Effector memory CD8-positive, alpha-beta T cell (primary cell): Measurements from ENCODE around the gene MROH9.

Experiments used
- ATAC-seq: fragments of 150-1000 bp; cut with Tn5 transposase; replicated peaks from 2 replicates; pipeline ENCODE4 v1.10.0; 2021; ENCODE audit warnings: mild to moderate bottlenecking, moderate library complexity
- DNase-seq, 3 experiments: peaks; one replicate each; pipeline ENCODE4 v3.0.0; 2021
- H3K27ac Mint-ChIP-seq, 2 donors: one replicate each; pipeline ENCODE4 v1.8.0; 2022; ENCODE audit warnings: mild to moderate bottlenecking in 2 of 2, mixed read lengths in 2 of 2, moderate library complexity in 2 of 2
- H3K27me3 Mint-ChIP-seq, 2 donors: one replicate each; pipeline ENCODE4 v1.8.0; 2022; ENCODE audit warnings: mixed read lengths in 2 of 2
- H3K36me3 Mint-ChIP-seq: one replicate; pipeline ENCODE4 v1.8.0; 2022; ENCODE audit warnings: mild to moderate bottlenecking, moderate library complexity, mixed read lengths; ENCODE audit not compliant: insufficient read depth
- H3K4me1 Mint-ChIP-seq, 2 donors: one replicate each; pipeline ENCODE4 v1.8.0; 2022; ENCODE audit warnings: low read depth in 2 of 2, mixed read lengths in 2 of 2
- H3K4me3 Mint-ChIP-seq, 2 donors: one replicate each; pipeline ENCODE4 v1.8.0; 2022; ENCODE audit warnings: mild to moderate bottlenecking in 2 of 2, mixed read lengths in 2 of 2, moderate library complexity in 2 of 2
- H3K9me3 Mint-ChIP-seq, 2 donors: one replicate each; pipeline ENCODE4 v1.8.0; 2022; ENCODE audit warnings: mixed read lengths in 2 of 2

The MROH9 gene

GRCh38 chr1:171110621-171111326 lies 175.4 kb downstream of the MROH9 start:
- peaks cover 12 to 46% of the 10 kb centered on the region in 2 donors for H3K27me3 Mint-ChIP-seq
- no peak overlapping the region for H3K27ac Mint-ChIP-seq
- no peak overlapping the region for H3K4me3 Mint-ChIP-seq
- no peak for DNase-seq
- no peaks in the 10 kb centered on the region for H3K9me3 Mint-ChIP-seq
- no peak for ATAC-seq
- H3K4me1 Mint-ChIP-seq, result no peaks in the 10 kb centered on the region
- H3K36me3 Mint-ChIP-seq, result no peaks in the 10 kb centered on the region

DNA sequence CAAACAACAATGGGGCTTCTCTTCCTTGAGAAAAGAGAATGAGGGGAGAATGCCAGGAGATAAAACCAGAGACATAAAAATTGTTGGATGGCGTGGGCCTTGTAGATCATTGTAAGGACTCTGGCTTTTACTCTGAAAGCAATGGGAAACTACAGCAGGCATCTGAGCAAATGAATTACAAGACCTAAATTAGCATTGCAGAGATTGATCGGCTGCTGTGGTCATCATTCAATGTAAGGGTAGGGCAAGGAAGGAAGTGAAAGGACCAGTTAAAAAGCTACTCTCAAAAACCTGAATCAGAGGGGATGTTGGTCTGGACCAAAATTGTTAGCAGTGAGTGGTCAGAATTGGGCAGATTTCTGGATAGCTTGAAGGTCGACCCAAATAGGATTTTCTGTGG lies 176.8 kb downstream of the MROH9 start:
- ATAC-seq (no peak), DNase-seq (no peak)
- H3K4me1 Mint-ChIP-seq, result no peaks in the 10 kb centered on the region
- no peak overlapping the region for H3K27ac Mint-ChIP-seq
- peaks cover 12 to 46% of the 10 kb centered on the region in 2 donors for H3K27me3 Mint-ChIP-seq
- no peaks in the 10 kb centered on the region for H3K36me3 Mint-ChIP-seq
- H3K9me3 Mint-ChIP-seq, result no peaks in the 10 kb centered on the region
- no peak overlapping the region for H3K4me3 Mint-ChIP-seq

DNA sequence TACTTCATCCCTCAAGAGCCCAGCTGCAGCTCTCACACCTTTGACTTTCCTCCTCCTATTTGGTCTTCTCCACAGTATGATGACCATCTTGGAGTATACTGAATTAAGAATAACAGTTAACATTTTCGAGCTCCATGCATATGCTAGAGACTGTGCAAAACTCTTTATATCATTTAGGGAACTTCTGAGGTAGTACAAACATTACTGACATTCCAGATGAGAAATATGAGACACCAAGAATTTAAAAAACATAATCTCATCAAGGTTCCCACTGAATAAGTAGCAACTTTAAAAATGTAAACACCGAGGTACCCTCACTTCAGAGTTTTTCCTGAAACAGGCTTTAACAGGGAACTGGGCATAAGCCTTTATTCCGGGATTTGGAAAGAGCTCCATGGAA lies 178.0 kb downstream of the MROH9 start:
- ATAC-seq (no peak), DNase-seq (no peak)
- no peaks in the 10 kb centered on the region for H3K4me1 Mint-ChIP-seq
- no peak overlapping the region for H3K4me3 Mint-ChIP-seq
- peaks cover 12 to 46% of the 10 kb centered on the region in 2 donors for H3K27me3 Mint-ChIP-seq
- no peaks in the 10 kb centered on the region for H3K36me3 Mint-ChIP-seq
- no peaks in the 10 kb centered on the region for H3K9me3 Mint-ChIP-seq
- no peak overlapping the region for H3K27ac Mint-ChIP-seq
